Measurements from ENCODE around the gene FOXJ1. TPM values are rescaled to one million over a fixed set of nuclear protein-coding genes. Genes with fewer than 3 reads are reported as not detected.

FOXJ1 gene
- total and polyA plus RNA-seq, 4 experiments from 2014 or later: 0.19 to 0.20 TPM; not detected in 2

DNA sequence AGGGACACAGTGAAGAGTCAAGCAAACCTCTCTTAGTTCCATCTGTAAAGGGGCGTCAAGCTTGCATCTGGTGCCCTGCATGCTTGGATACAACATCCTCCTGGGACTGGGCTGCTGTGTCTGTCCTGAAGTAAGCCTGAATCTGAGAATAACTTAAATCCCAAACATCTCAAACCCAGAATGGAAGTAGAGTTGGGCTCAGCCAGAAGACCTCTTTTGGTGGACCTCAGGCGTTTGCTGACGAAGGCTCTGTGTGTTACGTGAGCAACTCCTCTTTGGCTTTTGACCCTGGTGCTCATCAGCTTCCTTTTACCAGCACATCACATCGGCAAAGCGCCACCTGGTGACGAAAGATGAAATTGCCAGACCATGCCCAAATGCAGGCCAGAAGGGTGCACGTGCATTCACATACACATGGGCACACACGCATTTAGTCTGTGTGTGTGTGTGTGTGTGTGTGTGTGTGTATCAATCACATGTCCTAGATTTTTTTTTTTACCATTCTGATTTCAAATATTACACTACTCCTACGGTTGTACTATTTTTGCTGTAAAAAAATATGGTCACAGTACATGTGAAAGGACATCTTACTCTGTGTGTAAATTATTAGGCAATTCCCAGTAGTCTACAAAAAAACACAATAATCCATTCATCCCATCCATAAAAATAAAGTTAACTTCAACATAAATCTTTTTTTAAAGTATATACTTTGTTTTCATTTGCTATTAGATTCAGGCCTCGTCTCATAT is 41.1 kb upstream of the FOXJ1 start:
- H3K4me3 Mint-ChIP-seq: peak overlapping the region in 6 of 8 donors; percentile 57 to 78 (median 63)
- H3K4me1 ChIP-seq (ENCODE audit: insufficient read depth, low read length): peaks cover 72% of the 10 kb centered on the region
- H3K36me3 ChIP-seq (ENCODE audit: insufficient read depth, low read length): no peaks in the 10 kb centered on the region
- H3K4me1 Mint-ChIP-seq: peaks cover 31 to 72% (median 55%) of the 10 kb centered on the region in 4 donors
- H3K9me3 Mint-ChIP-seq: no peaks in the 10 kb centered on the region
- ChIA-PET CTCF (ENCODE audit: partially characterized antibody) (interaction anchor here (0.7 to 12.3 kb wide), 30 partner anchors 8 to 168 kb away, joined by 3 to 214 read pairs (median 6); partner anchors contain the start of gene FOXJ1), POLR2A (ENCODE audit: partially characterized antibody) (interaction anchor here (0.7 to 18.9 kb wide), 17 partner anchors 10 to 107 kb away, joined by 3 to 603 read pairs (median 9); partner anchors contain the start of genes EXOC7, FOXJ1 and UBALD2)
- no peaks in the 10 kb centered on the region for H3K9me3 ChIP-seq (ENCODE audit: control insufficient read depth in 1 of 2, low read length in 2 of 2)
- peaks cover 4 to 8% of the 10 kb centered on the region in 2 donors for H3K36me3 Mint-ChIP-seq
- H3K27ac Mint-ChIP-seq: peak overlapping the region; percentile 92 to 98 (median 96)
- intact Hi-C loops (cut with micrococcal nuclease): loop anchor here (1.0 to 5.0 kb wide), 6 partner anchors 17 to 170 kb away; no protein-coding TSS in a partner anchor
- H3K4me3 ChIP-seq (ENCODE audit: low read length in 2 of 2): no peak overlapping the region
- peak; percentile 88 to 94 (median 89) for DNase-seq
- no peak overlapping the region for H3K27ac ChIP-seq (ENCODE audit: low read depth, low read length)
- no peaks in the 10 kb centered on the region for H3K27me3 Mint-ChIP-seq
- no peaks in the 10 kb centered on the region for H3K27me3 ChIP-seq (ENCODE audit: insufficient read depth, low read length)

DNA sequence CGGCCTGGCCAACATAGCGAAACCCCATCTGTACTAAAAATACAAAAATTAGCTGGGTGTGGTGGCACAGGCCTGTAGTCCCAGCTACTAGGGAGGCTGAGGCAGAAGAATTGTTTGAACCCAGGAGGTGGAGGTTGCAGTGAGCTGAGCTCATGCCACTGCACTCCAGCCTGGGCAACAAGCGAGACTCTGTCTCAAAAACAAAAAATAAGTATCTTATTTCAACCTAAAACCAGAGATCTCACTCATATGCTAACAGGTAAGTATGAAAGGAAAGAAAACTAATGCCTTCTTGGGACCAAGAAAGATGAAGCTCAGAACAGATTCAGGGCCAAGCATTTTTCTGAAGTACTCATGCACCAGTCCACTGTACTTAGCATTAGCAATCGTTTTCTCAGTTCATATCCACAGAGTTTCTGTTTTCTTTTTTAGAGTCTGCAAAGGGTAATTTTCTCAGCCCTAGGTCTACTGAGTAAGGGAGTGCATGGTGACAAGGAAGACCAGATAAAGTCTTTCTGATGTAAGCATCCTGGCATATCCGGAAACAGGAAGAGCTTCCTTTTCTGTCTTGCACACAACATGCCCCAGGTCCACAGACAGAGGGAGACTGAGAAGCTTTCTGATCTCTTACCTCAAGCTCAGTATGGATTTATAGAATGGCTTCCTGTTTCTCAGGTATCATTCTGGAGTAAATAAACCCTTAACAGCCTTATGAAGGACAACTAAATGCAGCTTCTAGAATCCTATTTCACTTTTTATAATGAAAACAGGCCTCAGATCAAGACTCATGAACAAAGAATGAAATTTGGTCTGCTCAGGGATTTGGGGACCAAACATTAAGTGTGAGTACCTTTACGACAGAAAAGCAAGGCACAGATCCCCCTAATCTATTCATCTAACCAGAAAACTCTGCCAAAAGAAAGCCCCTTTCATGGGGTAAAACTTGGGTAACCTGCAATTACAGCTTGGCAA is 38.7 kb upstream of the FOXJ1 start:
- H3K27ac ChIP-seq (ENCODE audit: low read depth, low read length): peak overlapping the region; percentile 62
- H3K27me3 ChIP-seq (ENCODE audit: insufficient read depth, low read length): no peaks in the 10 kb centered on the region
- Mint-ChIP-seq H3K36me3 (peaks cover 8 to 10% of the 10 kb centered on the region in 2 donors), H3K27me3 (no peaks in the 10 kb centered on the region), H3K27ac (peak overlapping the region; percentile 83 to 94 (median 92)), H3K9me3 (no peaks in the 10 kb centered on the region), H3K4me3 (peak overlapping the region; percentile 4 to 82 (median 62)), H3K4me1 (peaks cover 31 to 66% (median 52%) of the 10 kb centered on the region in 4 donors)
- no peaks in the 10 kb centered on the region for H3K36me3 ChIP-seq (ENCODE audit: insufficient read depth, low read length)
- CTCF ChIA-PET (ENCODE audit: partially characterized antibody): interaction anchor here (0.5 to 12.3 kb wide), 38 partner anchors 10 to 586 kb away, joined by 3 to 214 read pairs (median 6); partner anchors contain the start of genes CDK3, EXOC7, FOXJ1 and UBALD2
- no peak overlapping the region for H3K4me3 ChIP-seq (ENCODE audit: low read length in 2 of 2)
- no peaks in the 10 kb centered on the region for H3K9me3 ChIP-seq (ENCODE audit: control insufficient read depth in 1 of 2, low read length in 2 of 2)
- DNase-seq: peak; percentile 62 to 74 (median 67)
- intact Hi-C loops (cut with micrococcal nuclease): loop anchor here (5.0 kb wide), 1 partner anchor 167 kb away; no protein-coding TSS in a partner anchor
- peaks cover 55% of the 10 kb centered on the region for H3K4me1 ChIP-seq (ENCODE audit: insufficient read depth, low read length)
- POLR2A ChIA-PET (ENCODE audit: partially characterized antibody): interaction anchor here (0.6 to 18.9 kb wide), 36 partner anchors 10 to 324 kb away, joined by 3 to 603 read pairs (median 7); partner anchors contain the start of genes EXOC7, FOXJ1, UBALD2 and WBP2

DNA sequence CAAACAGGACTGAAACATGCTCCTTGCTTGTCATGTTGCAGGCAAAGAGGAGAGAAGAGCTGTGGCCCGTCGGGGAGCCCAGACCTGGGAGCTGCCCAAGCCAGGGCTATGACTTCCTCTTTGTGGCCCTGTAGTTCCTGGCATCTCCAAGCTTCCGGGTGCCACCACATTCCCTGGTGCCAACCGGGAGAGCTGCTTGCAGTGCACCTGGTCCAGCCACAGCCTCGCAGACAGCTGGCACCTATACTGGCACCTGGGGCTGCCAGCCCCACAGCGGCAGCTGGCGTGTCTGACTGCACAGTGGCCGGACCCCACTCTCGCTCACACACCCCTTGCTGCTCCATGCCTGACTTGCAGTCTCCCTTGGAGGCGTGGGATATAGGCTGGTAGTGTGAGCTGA is 37.1 kb upstream of the FOXJ1 start:
- H3K4me3 Mint-ChIP-seq: no peak overlapping the region

DNA sequence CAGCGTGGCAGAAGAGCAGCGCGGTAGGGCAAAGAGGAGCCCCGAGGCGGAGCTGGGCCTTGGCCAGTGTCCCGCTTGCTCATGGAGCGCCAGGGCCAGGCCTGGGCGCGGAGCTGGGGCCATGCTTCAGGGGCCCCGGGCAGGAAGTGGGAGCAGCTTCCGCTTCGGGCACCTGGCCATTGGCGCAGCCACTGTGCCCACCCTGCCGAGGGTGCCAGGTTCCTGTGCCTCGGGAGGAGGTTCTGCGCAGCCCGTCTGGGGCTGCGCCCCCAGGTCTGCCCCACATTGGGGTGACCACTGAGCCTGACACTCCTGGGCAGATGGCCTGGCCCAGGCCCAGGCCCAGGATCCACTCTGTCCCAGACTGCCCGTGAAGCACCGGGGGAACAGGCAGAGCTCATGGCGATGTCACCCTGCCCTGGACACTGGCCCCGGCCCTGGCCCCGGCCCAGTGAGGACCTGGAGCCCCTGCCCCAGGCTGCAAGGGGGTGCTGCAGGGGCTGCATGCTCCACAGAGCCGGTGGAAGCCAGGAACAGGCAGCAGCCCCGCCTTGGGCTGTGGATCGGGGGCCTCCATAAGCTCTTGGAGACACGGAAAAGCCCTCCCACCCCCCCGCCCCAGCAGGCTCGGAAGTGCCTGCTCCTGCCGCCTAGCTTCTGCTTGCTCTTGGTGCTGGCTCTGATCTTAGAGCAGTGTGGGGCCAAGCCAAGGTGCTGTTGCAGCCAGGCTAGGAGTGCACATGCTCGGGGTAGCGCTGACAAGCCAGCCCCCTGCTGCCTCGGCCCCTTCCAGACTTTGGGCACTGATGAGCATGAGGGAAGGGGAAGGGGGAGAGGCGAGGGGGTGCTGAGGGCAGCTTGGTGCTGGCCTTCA is 35.9 kb upstream of the FOXJ1 start:
- Mint-ChIP-seq H3K9me3 (no peaks in the 10 kb centered on the region), H3K36me3 (peaks cover 8 to 13% of the 10 kb centered on the region in 2 donors), H3K4me1 (peaks cover 22 to 53% (median 42%) of the 10 kb centered on the region in 4 donors), H3K27me3 (no peaks in the 10 kb centered on the region), H3K27ac (peak overlapping the region in 2 of 7 donors; percentile 65 to 92), H3K4me3 (no peak overlapping the region)
- Histone ChIP-seq H3K9me3 (ENCODE audit: control insufficient read depth in 1 of 2, low read length in 2 of 2) (no peaks in the 10 kb centered on the region), H3K36me3 (ENCODE audit: insufficient read depth, low read length) (no peaks in the 10 kb centered on the region), H3K4me3 (ENCODE audit: low read length in 2 of 2) (no peak overlapping the region), H3K27ac (ENCODE audit: low read depth, low read length) (no peak overlapping the region), H3K27me3 (ENCODE audit: insufficient read depth, low read length) (no peaks in the 10 kb centered on the region), H3K4me1 (ENCODE audit: insufficient read depth, low read length) (peaks cover 44% of the 10 kb centered on the region)
- intact Hi-C loops (cut with micrococcal nuclease): no loop called here
- ChIA-PET CTCF (ENCODE audit: partially characterized antibody) (interaction anchor here (1.3 to 12.3 kb wide), 5 partner anchors 14 to 103 kb away, joined by 4 to 214 read pairs (median 107); partner anchors contain the start of gene FOXJ1), POLR2A (ENCODE audit: partially characterized antibody) (interaction anchor here (3.0 to 18.9 kb wide), 4 partner anchors 24 to 90 kb away, joined by 21 to 603 read pairs (median 124); partner anchors contain the start of genes FOXJ1 and UBALD2)
- no peak for DNase-seq

More for the DNA sequence above, 37.1 kb upstream of the FOXJ1 start:
- intact Hi-C loops (cut with micrococcal nuclease): no loop called here
- Mint-ChIP-seq H3K9me3 (no peaks in the 10 kb centered on the region), H3K27me3 (no peaks in the 10 kb centered on the region), H3K36me3 (peaks cover 7 to 10% of the 10 kb centered on the region in 2 donors), H3K4me1 (peaks cover 27 to 59% (median 47%) of the 10 kb centered on the region in 4 donors), H3K27ac (peak overlapping the region; percentile 42 to 94 (median 87))
- no peak overlapping the region for H3K4me3 ChIP-seq (ENCODE audit: low read length in 2 of 2)
- H3K9me3 ChIP-seq (ENCODE audit: control insufficient read depth in 1 of 2, low read length in 2 of 2): no peaks in the 10 kb centered on the region
- peak overlapping the region; percentile 29 for H3K27ac ChIP-seq (ENCODE audit: low read depth, low read length)
- DNase-seq: no peak
- peaks cover 50% of the 10 kb centered on the region for H3K4me1 ChIP-seq (ENCODE audit: insufficient read depth, low read length)
- no peaks in the 10 kb centered on the region for H3K27me3 ChIP-seq (ENCODE audit: insufficient read depth, low read length)
- CTCF ChIA-PET (ENCODE audit: partially characterized antibody): interaction anchor here (1.0 to 12.3 kb wide), 14 partner anchors 9 to 102 kb away, joined by 3 to 214 read pairs (median 16); partner anchors contain the start of gene FOXJ1
- POLR2A ChIA-PET (ENCODE audit: partially characterized antibody): interaction anchor here (1.1 to 18.9 kb wide), 10 partner anchors 8 to 89 kb away, joined by 4 to 603 read pairs (median 32); partner anchors contain the start of genes FOXJ1 and UBALD2
- H3K36me3 ChIP-seq (ENCODE audit: insufficient read depth, low read length): no peaks in the 10 kb centered on the region

DNA sequence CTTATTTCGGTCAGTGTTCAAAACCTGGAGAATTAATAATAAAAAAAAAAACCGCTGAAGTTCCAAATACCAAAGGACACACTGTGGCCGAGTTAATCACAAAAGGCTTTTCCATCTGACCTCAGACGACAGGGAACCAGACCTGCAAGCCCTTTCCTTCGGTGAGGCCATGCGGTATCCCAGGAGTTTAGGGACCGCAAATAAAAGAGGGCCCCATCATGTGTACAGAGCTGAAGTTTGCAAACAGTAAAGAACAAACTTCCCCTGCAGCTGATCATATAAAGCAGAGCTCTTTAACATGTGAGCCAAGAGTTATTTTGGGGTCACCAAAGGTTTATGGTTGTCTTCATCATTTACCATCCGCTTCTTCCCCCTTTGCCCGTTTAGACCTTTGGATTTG is 33.0 kb upstream of the FOXJ1 start:
- Mint-ChIP-seq H3K4me1 (peaks cover 6 to 27% (median 17%) of the 10 kb centered on the region in 4 donors), H3K9me3 (no peaks in the 10 kb centered on the region), H3K4me3 (no peak overlapping the region), H3K36me3 (peaks cover 2 to 16% of the 10 kb centered on the region in 2 donors), H3K27me3 (no peaks in the 10 kb centered on the region), H3K27ac (peak overlapping the region in 1 of 7 donors; percentile 27)
- Histone ChIP-seq H3K9me3 (ENCODE audit: control insufficient read depth in 1 of 2, low read length in 2 of 2) (no peaks in the 10 kb centered on the region), H3K36me3 (ENCODE audit: insufficient read depth, low read length) (no peaks in the 10 kb centered on the region), H3K4me1 (ENCODE audit: insufficient read depth, low read length) (peaks cover 17% of the 10 kb centered on the region), H3K4me3 (ENCODE audit: low read length in 2 of 2) (no peak overlapping the region), H3K27ac (ENCODE audit: low read depth, low read length) (no peak overlapping the region), H3K27me3 (ENCODE audit: insufficient read depth, low read length) (no peaks in the 10 kb centered on the region)
- ChIA-PET POLR2A (ENCODE audit: partially characterized antibody) (interaction anchor here (0.6 to 1.0 kb wide), 3 partner anchors 22 to 39 kb away, joined by 3 to 4 read pairs (median 4); no protein-coding TSS in a partner anchor), CTCF (ENCODE audit: partially characterized antibody) (interaction anchor here (1.5 to 12.3 kb wide), 2 partner anchors 25 to 106 kb away, joined by 7 to 214 read pairs; partner anchors contain the start of gene FOXJ1)
- intact Hi-C loops (cut with micrococcal nuclease): no loop called here
- DNase-seq: no peak

DNA sequence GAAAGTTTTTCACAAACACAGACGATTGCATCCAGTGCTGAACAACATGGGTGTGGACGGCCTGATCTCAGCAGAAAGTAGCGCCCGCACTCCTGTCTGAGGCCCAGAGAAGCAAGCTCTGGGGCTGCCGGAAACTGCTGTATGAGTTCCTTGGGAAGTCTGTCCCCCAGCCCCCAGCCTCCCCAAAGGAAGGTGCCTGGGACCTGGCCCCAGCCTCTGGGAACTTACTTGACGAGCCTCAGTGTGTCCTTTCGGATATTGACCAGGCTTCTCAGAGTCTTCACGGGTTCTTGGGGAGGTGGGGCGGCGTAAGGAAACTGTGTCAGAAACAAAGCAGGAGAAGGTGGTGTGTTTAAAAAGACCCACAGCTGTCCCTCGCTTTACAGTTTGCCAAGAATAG is 32.4 kb upstream of the FOXJ1 start:
- Histone ChIP-seq H3K4me1 (ENCODE audit: insufficient read depth, low read length) (peaks cover 11% of the 10 kb centered on the region), H3K27ac (ENCODE audit: low read depth, low read length) (no peak overlapping the region), H3K4me3 (ENCODE audit: low read length in 2 of 2) (no peak overlapping the region), H3K9me3 (ENCODE audit: control insufficient read depth in 1 of 2, low read length in 2 of 2) (no peaks in the 10 kb centered on the region), H3K36me3 (ENCODE audit: insufficient read depth, low read length) (no peaks in the 10 kb centered on the region), H3K27me3 (ENCODE audit: insufficient read depth, low read length) (no peaks in the 10 kb centered on the region)
- intact Hi-C loops (cut with micrococcal nuclease): no loop called here
- Mint-ChIP-seq H3K27me3 (no peaks in the 10 kb centered on the region), H3K4me3 (no peak overlapping the region), H3K36me3 (peaks cover 2 to 22% of the 10 kb centered on the region in 2 donors), H3K4me1 (peaks cover 4 to 22% (median 13%) of the 10 kb centered on the region in 4 donors), H3K9me3 (no peaks in the 10 kb centered on the region), H3K27ac (no peak overlapping the region)
- ChIA-PET POLR2A (ENCODE audit: partially characterized antibody) (interaction anchor here (1.0 to 1.2 kb wide), 2 partner anchors 21 to 47 kb away, joined by 3 to 4 read pairs; no protein-coding TSS in a partner anchor), CTCF (ENCODE audit: partially characterized antibody) (interaction anchor here (1.5 to 12.3 kb wide), 2 partner anchors 25 to 106 kb away, joined by 7 to 214 read pairs; partner anchors contain the start of gene FOXJ1)
- no peak for DNase-seq
